Measurements from ENCODE around the gene CALHM4. TPM values are rescaled to one million over a fixed set of nuclear protein-coding genes. Genes with fewer than 3 reads are reported as not detected.
A peak's percentile ranks its signal among the peaks of the same experiment; 100 is the strongest.

Gene CALHM4
- total and polyA plus RNA-seq, 2 of the 13 experiments (the other 11 are each of a cell fraction or from before 2014, with no cell fraction given): not detected

GRCh38 chr6:116596815-116597214 is 43.3 kb downstream of the CALHM4 start:
- in situ Hi-C loops (cut with HindIII; ENCODE audit: extremely low pct_ligation_motif_present, low pct_unique_long_range_greater_than_20kb): no loop called here
- TF ChIP-seq TCF7 (IDR thresholded peaks at IDR 0.05; ENCODE audit: low read depth): no peak
- peak; percentile 72 for TF ChIP-seq ZSCAN9 (CRISPR knock-in tag; IDR thresholded peaks at IDR 0.05; ENCODE audit: borderline replicate concordance)
- TF ChIP-seq ZNF263 (CRISPR knock-in tag; IDR thresholded peaks at IDR 0.05): no peak
- TF ChIP-seq ZNF577 (CRISPR knock-in tag; IDR thresholded peaks at IDR 0.05; ENCODE audit: borderline replicate concordance, low read depth): no peak
- TF ChIP-seq ETV5 (CRISPR knock-in tag; IDR thresholded peaks at IDR 0.05; ENCODE audit: borderline replicate concordance): no peak
- TF ChIP-seq MTERF4 (CRISPR knock-in tag; IDR thresholded peaks at IDR 0.05): no peak
- TF ChIP-seq ZMAT5 (CRISPR knock-in tag; IDR thresholded peaks at IDR 0.05; ENCODE audit: borderline replicate concordance, low read depth): no peak
- peak; percentile 91; the same call in 1 of the 2 replicates for TF ChIP-seq WIZ (CRISPR knock-in tag; IDR thresholded peaks at IDR 0.05)
- no peak for TF ChIP-seq ZNF124 (CRISPR knock-in tag; IDR thresholded peaks at IDR 0.05)
- TF ChIP-seq HNF4G (IDR thresholded peaks at IDR 0.05; ENCODE audit: borderline replicate concordance, low read depth, low read length): no peak
- no peak for TF ChIP-seq HNF4G (CRISPR knock-in tag; IDR thresholded peaks at IDR 0.05; ENCODE audit: borderline replicate concordance, low read depth)
- no peak for TF ChIP-seq TBX2 (CRISPR knock-in tag; IDR thresholded peaks at IDR 0.05; ENCODE audit: borderline replicate concordance)
- peak; percentile 98 for TF ChIP-seq EHMT2 (IDR thresholded peaks at IDR 0.05; ENCODE audit: borderline replicate concordance, low read depth, low read length)
- TF ChIP-seq ZFX (CRISPR knock-in tag; IDR thresholded peaks at IDR 0.05; ENCODE audit: low read depth): no peak
- 0 out of 2 replicates have a peak, but pooled peaks have one; percentile 28 for TF ChIP-seq NCOA2 (CRISPR knock-in tag; IDR thresholded peaks at IDR 0.05)
- TF ChIP-seq ZFP36L2 (CRISPR knock-in tag; IDR thresholded peaks at IDR 0.05): 0 out of 2 replicates have a peak, but pooled peaks have one; percentile 45
- TF ChIP-seq TRIM22 (IDR thresholded peaks at IDR 0.05): no peak
- no peak for TF ChIP-seq SCMH1 (CRISPR knock-in tag; IDR thresholded peaks at IDR 0.05; ENCODE audit: borderline replicate concordance)
- no peak for TF ChIP-seq FOXK2 (IDR thresholded peaks at IDR 0.05)
- TF ChIP-seq HDAC2 (CRISPR knock-in tag; IDR thresholded peaks at IDR 0.05): peak; percentile 44; the same call in 1 of the 2 replicates
- TF ChIP-seq SALL2 (CRISPR knock-in tag; IDR thresholded peaks at IDR 0.05): no peak
- TF ChIP-seq ATRX (CRISPR knock-in tag; IDR thresholded peaks at IDR 0.05; ENCODE audit: borderline replicate concordance): no peak
- no peak for TF ChIP-seq STAG1 (CRISPR knock-in tag; IDR thresholded peaks at IDR 0.05)
- peak; percentile 36; the same call in 1 of the 2 replicates for TF ChIP-seq TGIF2 (CRISPR knock-in tag; IDR thresholded peaks at IDR 0.05)
- TF ChIP-seq MIER2 (CRISPR knock-in tag; IDR thresholded peaks at IDR 0.05): peak; percentile 98
- peak; percentile 40; the same call in 1 of the 2 replicates for TF ChIP-seq RXRB (CRISPR knock-in tag; IDR thresholded peaks at IDR 0.05; ENCODE audit: borderline replicate concordance)
- TF ChIP-seq ATF7 (IDR thresholded peaks at IDR 0.05): no peak
- no peak for TF ChIP-seq ATF7 (CRISPR knock-in tag; IDR thresholded peaks at IDR 0.05)

More at GRCh38 chr6:116596815-116597214, 43.3 kb downstream of the CALHM4 start:
- no peak overlapping the region for H3K9ac ChIP-seq (ENCODE audit: insufficient read depth, low read depth, low read length)
- no peak overlapping the region for H3K4me2 ChIP-seq (ENCODE audit: low read depth, low read length)
- H2AFZ ChIP-seq (ENCODE audit: low read length): no peak overlapping the region
- no peak overlapping the region for H3K4me3 ChIP-seq (replicated peaks in 1 of 3; ENCODE audit: insufficient read depth in 1 of 3, low read depth in 2 of 3, low read length in 3 of 3)
- BruUV-seq (replicated peaks): no TSS peak
- peaks cover 0 to 11% of the 10 kb centered on the region in 2 experiments; a peak in 3 of 5 replicates for H3K36me3 ChIP-seq (replicated peaks in 1 of 2; ENCODE audit: control insufficient read depth in 1 of 2, insufficient read depth in 2 of 2, low read length in 2 of 2)
- ATAC-seq (peak; percentile 41; the same call in 1 of the 3 replicates), DNase-seq (ENCODE audit: low spot score) (peak; percentile 23), FAIRE-seq (peak; percentile 51)
- H3K27ac ChIP-seq (ENCODE audit: extremely low read length, insufficient read depth, low read length): no peak overlapping the region
- WGBS (ENCODE audit: low lambda C conversion rate): 86% methylated on average over 4 of the region's 4 CpGs
- no peaks in the 10 kb centered on the region for H3K4me1 ChIP-seq (ENCODE audit: insufficient read depth, low read length)
- intact Hi-C loops (cut with micrococcal nuclease; ENCODE audit: unreplicated experiment): no loop called here
- no peaks in the 10 kb centered on the region for H3K79me2 ChIP-seq (ENCODE audit: insufficient read depth, low read length)
- no peaks in the 10 kb centered on the region for H4K20me1 ChIP-seq (ENCODE audit: insufficient read depth, low read length)
- H3K27me3 ChIP-seq (ENCODE audit: control insufficient read depth in 1 of 2, insufficient read depth in 2 of 2, low read length in 2 of 2): no peaks in the 10 kb centered on the region
- no peaks in the 10 kb centered on the region for H3K9me3 ChIP-seq (ENCODE audit: low read length)
- ChIA-PET POLR2A (no interaction called here), CTCF (ENCODE audit: low intra/inter-chr PET ratio, low total read pairs) (no interaction called here)
